ENCODE measurements around the gene JAK1. TPM values are rescaled to one million over a fixed set of nuclear protein-coding genes. Genes with fewer than 3 reads are reported as not detected.

The JAK1 gene
- total RNA-seq, 1 experiment from 2014 or later = 138 TPM

DNA sequence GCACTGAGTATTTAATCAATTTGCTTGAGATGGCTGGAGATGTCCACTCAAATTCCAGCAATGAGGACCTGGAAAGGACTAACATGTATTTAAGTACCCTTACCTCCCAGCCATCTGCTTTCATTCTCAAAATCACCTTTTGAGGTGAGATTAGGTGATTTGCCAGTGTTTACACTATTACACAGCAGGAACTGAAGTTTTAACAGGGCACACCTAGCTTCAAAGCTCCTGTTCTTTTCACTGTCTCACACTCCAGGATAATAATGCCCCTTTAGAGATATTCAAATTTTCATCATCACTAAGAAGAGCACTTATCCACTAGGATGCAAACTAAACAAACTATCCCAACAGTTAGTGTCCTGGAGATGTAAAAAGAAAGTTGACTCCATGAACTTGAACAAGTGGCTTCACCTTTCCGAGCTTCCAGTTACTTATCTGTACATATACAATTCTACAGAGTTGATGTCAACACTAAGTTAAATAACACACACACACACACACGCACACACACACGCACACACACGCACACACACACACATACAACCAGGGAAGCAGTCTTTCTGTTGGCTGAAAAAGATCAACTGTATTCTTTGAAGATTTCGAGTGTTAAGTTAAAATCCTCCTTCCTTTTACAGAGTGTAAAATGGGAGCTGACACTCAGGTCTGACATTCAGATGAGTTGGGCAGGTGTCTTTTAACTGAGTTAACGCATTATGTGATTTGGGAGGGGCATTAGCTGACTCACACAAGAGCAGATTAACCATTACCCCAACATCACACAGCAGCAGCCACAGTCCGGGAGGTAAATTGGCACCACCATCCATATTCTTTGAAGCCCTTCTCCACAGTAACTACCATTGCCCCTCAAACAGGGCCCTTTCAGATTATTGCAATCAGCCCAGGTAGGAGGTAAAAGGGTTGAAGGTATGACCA, 15.5 kb upstream of the JAK1 start:
- in situ Hi-C loops (cut with HindIII; ENCODE audit: low pct_unique_long_range_greater_than_20kb, low sequenced_read_pairs) (no loop called here), intact Hi-C loops (cut with micrococcal nuclease; ENCODE audit: unreplicated experiment) (loop anchor here (2.0 kb wide), 1 partner anchor 21 kb away; no protein-coding TSS in a partner anchor)
- TF ChIP-seq TCF7L2 (IDR thresholded peaks at IDR 0.05; ENCODE audit: low read depth, low read length) = no peak
- TF ChIP-seq, protein P1, sequence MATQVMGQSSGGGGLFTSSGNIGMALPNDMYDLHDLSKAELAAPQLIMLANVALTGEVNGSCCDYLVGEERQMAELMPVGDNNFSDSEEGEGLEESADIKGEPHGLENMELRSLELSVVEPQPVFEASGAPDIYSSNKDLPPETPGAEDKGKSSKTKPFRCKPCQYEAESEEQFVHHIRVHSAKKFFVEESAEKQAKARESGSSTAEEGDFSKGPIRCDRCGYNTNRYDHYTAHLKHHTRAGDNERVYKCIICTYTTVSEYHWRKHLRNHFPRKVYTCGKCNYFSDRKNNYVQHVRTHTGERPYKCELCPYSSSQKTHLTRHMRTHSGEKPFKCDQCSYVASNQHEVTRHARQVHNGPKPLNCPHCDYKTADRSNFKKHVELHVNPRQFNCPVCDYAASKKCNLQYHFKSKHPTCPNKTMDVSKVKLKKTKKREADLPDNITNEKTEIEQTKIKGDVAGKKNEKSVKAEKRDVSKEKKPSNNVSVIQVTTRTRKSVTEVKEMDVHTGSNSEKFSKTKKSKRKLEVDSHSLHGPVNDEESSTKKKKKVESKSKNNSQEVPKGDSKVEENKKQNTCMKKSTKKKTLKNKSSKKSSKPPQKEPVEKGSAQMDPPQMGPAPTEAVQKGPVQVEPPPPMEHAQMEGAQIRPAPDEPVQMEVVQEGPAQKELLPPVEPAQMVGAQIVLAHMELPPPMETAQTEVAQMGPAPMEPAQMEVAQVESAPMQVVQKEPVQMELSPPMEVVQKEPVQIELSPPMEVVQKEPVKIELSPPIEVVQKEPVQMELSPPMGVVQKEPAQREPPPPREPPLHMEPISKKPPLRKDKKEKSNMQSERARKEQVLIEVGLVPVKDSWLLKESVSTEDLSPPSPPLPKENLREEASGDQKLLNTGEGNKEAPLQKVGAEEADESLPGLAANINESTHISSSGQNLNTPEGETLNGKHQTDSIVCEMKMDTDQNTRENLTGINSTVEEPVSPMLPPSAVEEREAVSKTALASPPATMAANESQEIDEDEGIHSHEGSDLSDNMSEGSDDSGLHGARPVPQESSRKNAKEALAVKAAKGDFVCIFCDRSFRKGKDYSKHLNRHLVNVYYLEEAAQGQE (IDR thresholded peaks at IDR 0.05; ENCODE audit: insufficient read depth in 1 of 2, low read depth in 2 of 2, low read length in 1 of 2) = no peak
- TF ChIP-seq POLR2AphosphoS5 (IDR thresholded peaks at IDR 0.05; ENCODE audit: low read depth, low read length) = no peak
- TF ChIP-seq, protein P2, sequence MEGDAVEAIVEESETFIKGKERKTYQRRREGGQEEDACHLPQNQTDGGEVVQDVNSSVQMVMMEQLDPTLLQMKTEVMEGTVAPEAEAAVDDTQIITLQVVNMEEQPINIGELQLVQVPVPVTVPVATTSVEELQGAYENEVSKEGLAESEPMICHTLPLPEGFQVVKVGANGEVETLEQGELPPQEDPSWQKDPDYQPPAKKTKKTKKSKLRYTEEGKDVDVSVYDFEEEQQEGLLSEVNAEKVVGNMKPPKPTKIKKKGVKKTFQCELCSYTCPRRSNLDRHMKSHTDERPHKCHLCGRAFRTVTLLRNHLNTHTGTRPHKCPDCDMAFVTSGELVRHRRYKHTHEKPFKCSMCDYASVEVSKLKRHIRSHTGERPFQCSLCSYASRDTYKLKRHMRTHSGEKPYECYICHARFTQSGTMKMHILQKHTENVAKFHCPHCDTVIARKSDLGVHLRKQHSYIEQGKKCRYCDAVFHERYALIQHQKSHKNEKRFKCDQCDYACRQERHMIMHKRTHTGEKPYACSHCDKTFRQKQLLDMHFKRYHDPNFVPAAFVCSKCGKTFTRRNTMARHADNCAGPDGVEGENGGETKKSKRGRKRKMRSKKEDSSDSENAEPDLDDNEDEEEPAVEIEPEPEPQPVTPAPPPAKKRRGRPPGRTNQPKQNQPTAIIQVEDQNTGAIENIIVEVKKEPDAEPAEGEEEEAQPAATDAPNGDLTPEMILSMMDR (IDR thresholded peaks at IDR 0.05) = no peak
- no peak for TF ChIP-seq SIN3A (IDR thresholded peaks at IDR 0.05; ENCODE audit: borderline replicate concordance, insufficient read depth, low read depth, low read length)
- ChIA-PET POLR2A (no interaction called here), CTCF (no interaction called here)
- Histone ChIP-seq H3K27ac (ENCODE audit: low read length) (peak overlapping the region; percentile 44; the same call in 1 of the 2 replicates), H3K36me3 (ENCODE audit: control insufficient read depth, insufficient read depth, low read length) (no peaks in the 10 kb centered on the region), H3K4me3 (ENCODE audit: low read depth in 2 of 2, low read length in 2 of 2) (no peak overlapping the region), H3K9me3 (ENCODE audit: control insufficient read depth, insufficient read depth, low read depth, low read length) (no peaks in the 10 kb centered on the region), H3K4me1 (ENCODE audit: control insufficient read depth, insufficient read depth, low read length) (peaks cover 13% of the 10 kb centered on the region), H3K27me3 (ENCODE audit: control insufficient read depth, insufficient read depth, low read length) (no peaks in the 10 kb centered on the region)
- ATAC-seq = no peak
- DNase-seq (ENCODE audit: low read depth, low spot score) = no peak
- BruUV-seq (replicated peaks) = no TSS peak

DNA sequence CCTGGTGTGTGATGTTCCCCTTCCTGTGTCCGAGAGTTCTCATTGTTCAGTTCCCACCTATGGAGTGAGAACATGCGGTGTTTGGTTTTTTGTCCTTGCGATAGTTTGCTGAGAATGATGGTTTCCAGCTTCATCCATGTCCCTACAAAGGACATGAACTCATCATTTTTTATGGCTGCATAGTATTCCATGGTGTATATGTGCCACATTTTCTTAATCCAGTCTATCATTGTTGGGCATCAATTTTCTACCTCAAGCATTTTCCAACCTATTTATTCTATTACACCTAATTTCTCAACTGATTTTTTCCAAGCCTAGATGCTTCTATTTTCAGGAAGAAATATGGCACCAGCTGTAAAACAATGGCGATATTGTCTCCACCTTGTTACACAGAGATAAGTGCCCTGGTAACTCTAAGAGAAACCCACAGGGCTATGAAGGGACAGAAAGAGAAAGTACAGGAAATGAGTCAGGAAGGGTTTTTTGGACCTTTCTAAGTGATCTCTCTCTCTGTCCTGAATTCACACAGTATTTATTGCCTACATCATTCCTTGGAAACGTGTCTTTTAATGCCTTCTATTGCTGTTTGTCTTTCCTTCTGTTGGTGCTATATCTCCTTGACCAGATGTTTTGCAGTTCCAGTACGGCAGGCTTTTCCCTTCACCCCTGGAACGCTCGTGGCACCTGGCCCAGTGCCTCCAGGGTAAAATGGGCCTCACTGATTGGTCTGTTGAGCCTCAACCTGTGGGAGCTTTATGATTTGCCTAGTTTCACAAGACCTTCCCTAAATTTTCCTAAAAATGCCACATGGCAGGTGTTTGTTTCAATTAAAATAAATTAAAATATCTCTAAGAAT, 14.6 kb upstream of the JAK1 start:
- DNase-seq (ENCODE audit: low read depth, low spot score) (no peak), ATAC-seq (no peak)
- Histone ChIP-seq H3K27me3 (ENCODE audit: control insufficient read depth, insufficient read depth, low read length) (no peaks in the 10 kb centered on the region), H3K36me3 (ENCODE audit: control insufficient read depth, insufficient read depth, low read length) (no peaks in the 10 kb centered on the region), H3K27ac (ENCODE audit: low read length) (no peak overlapping the region), H3K4me3 (ENCODE audit: low read depth in 2 of 2, low read length in 2 of 2) (no peak overlapping the region), H3K9me3 (ENCODE audit: control insufficient read depth, insufficient read depth, low read depth, low read length) (no peaks in the 10 kb centered on the region), H3K4me1 (ENCODE audit: control insufficient read depth, insufficient read depth, low read length) (peaks cover 13% of the 10 kb centered on the region)
- no TSS peak for BruUV-seq (replicated peaks)
- POLR2A ChIA-PET = no interaction called here
- intact Hi-C loops (cut with micrococcal nuclease; ENCODE audit: unreplicated experiment) = no loop called here
- TF ChIP-seq, protein P2 (IDR thresholded peaks at IDR 0.05) = no peak
- TF ChIP-seq, protein P1 (IDR thresholded peaks at IDR 0.05; ENCODE audit: insufficient read depth in 1 of 2, low read depth in 2 of 2, low read length in 1 of 2) = no peak
- TF ChIP-seq SIN3A (IDR thresholded peaks at IDR 0.05; ENCODE audit: borderline replicate concordance, insufficient read depth, low read depth, low read length) (no peak), TCF7L2 (IDR thresholded peaks at IDR 0.05; ENCODE audit: low read depth, low read length) (no peak), POLR2AphosphoS5 (IDR thresholded peaks at IDR 0.05; ENCODE audit: low read depth, low read length) (no peak)
- CTCF ChIA-PET = no interaction called here
- in situ Hi-C loops (cut with HindIII; ENCODE audit: low pct_unique_long_range_greater_than_20kb, low sequenced_read_pairs) = no loop called here

Measured in Panc1 (cell line).